ENCODE data around the gene ZNF19. TPM values are rescaled to one million over a fixed set of nuclear protein-coding genes. Genes with fewer than 3 reads are reported as not detected.

The ZNF19 gene
- total RNA-seq, 1 experiment from 2014 or later = 4.7 TPM

DNA sequence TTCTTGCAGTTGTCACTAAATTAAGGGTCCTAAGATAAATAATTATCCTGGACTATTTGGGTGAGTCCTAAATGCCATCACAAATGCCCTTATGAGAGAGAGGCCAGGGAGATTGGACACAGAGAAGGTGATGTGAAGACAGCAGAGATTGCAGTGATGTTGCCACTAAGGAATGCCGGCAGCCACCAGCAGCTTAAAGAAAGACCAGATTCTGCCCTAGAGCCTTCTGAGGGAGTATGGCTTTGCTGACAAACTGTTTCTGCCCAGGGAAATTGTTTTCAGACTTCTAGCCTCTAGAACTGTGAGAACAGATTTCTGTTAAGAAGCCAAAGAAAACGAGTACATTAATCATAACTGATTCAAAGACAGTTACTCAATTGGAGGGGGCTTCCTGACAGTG is 17.1 kb downstream of the ZNF19 start:
- no CpG with 5 or more reads among the region's 2 CpGs for WGBS (ENCODE audit: extremely low coverage, insufficient read length, low lambda C conversion rate)
- Histone ChIP-seq H3K23me2 (ENCODE audit: insufficient read length, low read depth, low read length, poor library complexity, severe bottlenecking) (no peaks in the 10 kb centered on the region), H2AK5ac (ENCODE audit: insufficient read length, low read length) (no peak overlapping the region), H2BK15ac (ENCODE audit: low read depth, low read length) (no peak overlapping the region), H3K27ac (ENCODE audit: insufficient read length, low read depth, low read length) (no peak overlapping the region), H3K79me1 (ENCODE audit: insufficient read depth, low read depth, low read length, poor library complexity, severe bottlenecking) (no peaks in the 10 kb centered on the region), H3K27me3 (ENCODE audit: insufficient read depth, low read length) (no peaks in the 10 kb centered on the region), H3K14ac (ENCODE audit: insufficient read depth, low read length) (no peak overlapping the region), H4K20me1 (ENCODE audit: control insufficient read depth, insufficient read depth, insufficient read length) (no peaks in the 10 kb centered on the region), H2AFZ (ENCODE audit: low read length) (no peak overlapping the region), H3K9ac (ENCODE audit: extremely low read depth, insufficient read length, low read length) (no peak overlapping the region), H4K91ac (ENCODE audit: insufficient read length, low read depth, low read length) (no peak overlapping the region), H3K4me1 (ENCODE audit: insufficient read depth, low read length) (no peaks in the 10 kb centered on the region), H3K9me3 (ENCODE audit: control insufficient read depth, low read depth, low read length) (no peaks in the 10 kb centered on the region), H4K5ac (ENCODE audit: insufficient read length, low read depth, low read length) (no peak overlapping the region), H2BK20ac (ENCODE audit: low read depth, low read length, poor library complexity, severe bottlenecking) (no peak overlapping the region), H3T11ph (ENCODE audit: low read length) (no peak overlapping the region), H3K56ac (ENCODE audit: insufficient read length, low read depth, low read length) (no peak overlapping the region), H2BK120ac (ENCODE audit: low read depth, low read length, poor library complexity, severe bottlenecking) (no peak overlapping the region), H3K4ac (ENCODE audit: low read depth, low read length) (no peak overlapping the region), H2BK5ac (ENCODE audit: insufficient read length, low read length) (no peak overlapping the region), H3K18ac (ENCODE audit: insufficient read length, low read depth, low read length) (no peak overlapping the region), H3K23ac (ENCODE audit: insufficient read length, low read depth, low read length) (no peak overlapping the region), H3K79me2 (ENCODE audit: insufficient read depth, low read length) (no peaks in the 10 kb centered on the region), H3K4me2 (ENCODE audit: insufficient read depth, insufficient read length, low read length) (no peak overlapping the region), H4K8ac (replicated peaks; ENCODE audit: insufficient read length, low read depth, low read length) (no peak overlapping the region), H2BK12ac (ENCODE audit: insufficient read length, low read depth, low read length) (no peak overlapping the region)
- Mint-ChIP-seq H3K4me3 (no peak overlapping the region), H3K9me3 (no peaks in the 10 kb centered on the region), H3K36me3 (ENCODE audit: insufficient read depth in 1 of 3, low read depth in 3 of 3) (no peaks in the 10 kb centered on the region), H3K27ac (no peak overlapping the region), H3K27me3 (ENCODE audit: low read depth) (peaks cover 2% of the 10 kb centered on the region; the same call in 1 of the 2 replicates), H3K4me1 (no peaks in the 10 kb centered on the region)
- DNase-seq = no peak
- TF ChIP-seq, protein P1, sequence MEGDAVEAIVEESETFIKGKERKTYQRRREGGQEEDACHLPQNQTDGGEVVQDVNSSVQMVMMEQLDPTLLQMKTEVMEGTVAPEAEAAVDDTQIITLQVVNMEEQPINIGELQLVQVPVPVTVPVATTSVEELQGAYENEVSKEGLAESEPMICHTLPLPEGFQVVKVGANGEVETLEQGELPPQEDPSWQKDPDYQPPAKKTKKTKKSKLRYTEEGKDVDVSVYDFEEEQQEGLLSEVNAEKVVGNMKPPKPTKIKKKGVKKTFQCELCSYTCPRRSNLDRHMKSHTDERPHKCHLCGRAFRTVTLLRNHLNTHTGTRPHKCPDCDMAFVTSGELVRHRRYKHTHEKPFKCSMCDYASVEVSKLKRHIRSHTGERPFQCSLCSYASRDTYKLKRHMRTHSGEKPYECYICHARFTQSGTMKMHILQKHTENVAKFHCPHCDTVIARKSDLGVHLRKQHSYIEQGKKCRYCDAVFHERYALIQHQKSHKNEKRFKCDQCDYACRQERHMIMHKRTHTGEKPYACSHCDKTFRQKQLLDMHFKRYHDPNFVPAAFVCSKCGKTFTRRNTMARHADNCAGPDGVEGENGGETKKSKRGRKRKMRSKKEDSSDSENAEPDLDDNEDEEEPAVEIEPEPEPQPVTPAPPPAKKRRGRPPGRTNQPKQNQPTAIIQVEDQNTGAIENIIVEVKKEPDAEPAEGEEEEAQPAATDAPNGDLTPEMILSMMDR (conservative IDR thresholded peaks at IDR 0.05) = no peak

All from H9 (cell line).